ENCODE data around the gene NANOGP8. TPM values are rescaled to one million over a fixed set of nuclear protein-coding genes. Genes with fewer than 3 reads are reported as not detected.

Gene NANOGP8
- total RNA-seq, 2 donors from 2014 or later, result not detected

Other genes with a start within 250 kb of the NANOGP8 start
- 10 to 100 TPM; 32.1 to 33.9 TPM for gene AQR, start 115.6 kb downstream of the NANOGP8 start, total RNA-seq
- gene ZNF770, start 97.0 kb downstream of the NANOGP8 start, total RNA-seq, result 10 to 100 TPM; 45.7 to 46.9 TPM